ENCODE results near the gene MSRB2. TPM values are rescaled to one million over a fixed set of nuclear protein-coding genes. Genes with fewer than 3 reads are reported as not detected.

Gene MSRB2
- total and polyA plus RNA-seq, 2 of the 4 experiments (the other 2 are of a cell fraction) = 10.6 to 20.1 TPM

- dilution Hi-C loops (cut with HindIII; ENCODE audit: low sequenced_read_pairs, unreplicated experiment) = no loop called here
- no peak for TF ChIP-seq MAFK (IDR thresholded peaks at IDR 0.05; ENCODE audit: low read depth, low read length)
- TF ChIP-seq CTCF (conservative IDR thresholded peaks at IDR 0.05; ENCODE audit: low read depth, low read length) = no peak
- TF ChIP-seq USF2 (IDR thresholded peaks at IDR 0.05; ENCODE audit: low read depth, low read length) = no peak
- no peak for TF ChIP-seq MAZ (IDR thresholded peaks at IDR 0.05; ENCODE audit: borderline replicate concordance, low read depth, low read length)
- TF ChIP-seq FOS (IDR thresholded peaks at IDR 0.05; ENCODE audit: low read depth, low read length) = no peak
- no peak for TF ChIP-seq NFE2L2 (IDR thresholded peaks at IDR 0.05; ENCODE audit: low read depth, low read length)
- no peak for TF ChIP-seq POLR2A (IDR thresholded peaks at IDR 0.05; ENCODE audit: low read depth, low read length)
- TF ChIP-seq RAD21 (IDR thresholded peaks at IDR 0.05; ENCODE audit: low read length) = no peak
- TF ChIP-seq RCOR1 (IDR thresholded peaks at IDR 0.05; ENCODE audit: insufficient replicate concordance, low read length) = no peak
Measured at GRCh38 chr10:23070913-23071218, 24.5 kb upstream of the MSRB2 start.

More at GRCh38 chr10:23070913-23071218, 24.5 kb upstream of the MSRB2 start:
- Histone ChIP-seq H2AFZ (replicated peaks; ENCODE audit: low read length, poor library complexity) (no peak overlapping the region), H3K27ac (ENCODE audit: insufficient read depth, low read length) (no peak overlapping the region), H3K79me1 (ENCODE audit: low read depth in 1 of 2, low read length in 2 of 2) (no peaks in the 10 kb centered on the region), H3K18ac (ENCODE audit: low read depth, low read length) (no peak overlapping the region), H3K27me3 (ENCODE audit: control insufficient read depth, insufficient read depth, low read length) (peaks cover 4% of the 10 kb centered on the region), H3K36me3 (ENCODE audit: control insufficient read depth, insufficient read depth, low read length) (no peaks in the 10 kb centered on the region), H2BK5ac (ENCODE audit: low read depth, low read length, poor library complexity, severe bottlenecking) (no peak overlapping the region), H4K5ac (ENCODE audit: low read depth, low read length) (no peak overlapping the region), H2AK5ac (ENCODE audit: low read depth, low read length) (no peak overlapping the region), H3K14ac (replicated peaks; ENCODE audit: low read depth, low read length) (no peak overlapping the region), H3K23ac (ENCODE audit: low read depth, low read length) (no peak overlapping the region), H4K91ac (ENCODE audit: insufficient read depth, low read depth, low read length) (no peak overlapping the region), H3K4me2 (ENCODE audit: low read depth, low read length) (no peak overlapping the region), H2BK20ac (ENCODE audit: low read depth, low read length) (no peak overlapping the region), H3K9ac (ENCODE audit: low read depth, low read length) (no peak overlapping the region), H3K4ac (ENCODE audit: low read depth, low read length) (no peak overlapping the region), H3K9me3 (ENCODE audit: control insufficient read depth, insufficient read depth, low read length) (no peaks in the 10 kb centered on the region), H4K8ac (ENCODE audit: low read depth in 2 of 2, low read length in 2 of 2) (no peak overlapping the region), H2BK120ac (ENCODE audit: low read depth, low read length) (no peak overlapping the region), H2AK9ac (replicated peaks; ENCODE audit: low read depth, low read length, poor library complexity) (no peak overlapping the region), H3K4me3 (ENCODE audit: insufficient read depth, low read depth, low read length) (no peak overlapping the region), H3K9me1 (ENCODE audit: insufficient read depth, low read length) (no peaks in the 10 kb centered on the region), H2BK15ac (ENCODE audit: low read depth, low read length) (no peak overlapping the region), H3K4me1 (ENCODE audit: control insufficient read depth, insufficient read depth, low read length) (no peaks in the 10 kb centered on the region), H4K20me1 (ENCODE audit: insufficient read depth, low read length) (no peaks in the 10 kb centered on the region), H3K56ac (ENCODE audit: extremely low read depth, insufficient read depth, low read length) (no peak overlapping the region)
- intact Hi-C loops (cut with micrococcal nuclease) = no loop called here
- CTCF ChIA-PET = no interaction called here
- BruUV-seq (replicated peaks) = no TSS peak
- POLR2A ChIA-PET (ENCODE audit: unreplicated experiment) = no interaction called here
- in situ Hi-C loops (cut with MboI; ENCODE audit: low sequenced_read_pairs) = no loop called here
- DNase-seq = no peak
- no peak for ATAC-seq (ENCODE audit: low read depth)
- 87% methylated on average over 3 of the region's 3 CpGs; no CpG with 5 or more reads in 1 of the 2 experiments for WGBS, 2 experiments (ENCODE audit: extremely low coverage in 2 of 2, insufficient read length in 1 of 2)
